WTC11 (cell line): ENCODE data around the gene HAUS6. TPM values are rescaled to one million over a fixed set of nuclear protein-coding genes. Genes with fewer than 3 reads are reported as not detected.

Source experiments
- ATAC-seq: fragments of 200-7000 bp; cut with Tn5 transposase; 2 replicates; pipeline ENCODE4 v1.10.0; 2021; ENCODE audit warnings: mild to moderate bottlenecking, moderate library complexity
- CTCF ChIA-PET: fragments of 300-600 bp; sonication (Branson Sonifier 250); formaldehyde crosslinking; loops from one replicate; lab custom pipeline; 2021; ENCODE audit warnings: antibody characterized with exemption; lab: Charles Lee
- POLR2A ChIA-PET: fragments of 350-600 bp; sonication (Branson Sonifier 250); formaldehyde crosslinking; loops from one replicate; lab custom pipeline; 2021; ENCODE audit warnings: antibody characterized with exemption; lab: Charles Lee
- DNase-seq: peaks from one replicate; pipeline ENCODE4 v3.0.0; 2021; ENCODE audit warnings: low spot score
- H3K27ac Mint-ChIP-seq: 2 replicates; pipeline ENCODE4 v1.8.0; 2021; ENCODE audit warnings: mixed read lengths
- H3K27me3 Mint-ChIP-seq: 2 replicates; pipeline ENCODE4 v1.8.0; 2021; ENCODE audit warnings: low read depth, mild to moderate bottlenecking, moderate library complexity, mixed read lengths
- H3K36me3 Mint-ChIP-seq: 2 replicates; pipeline ENCODE4 v1.8.0; 2021; ENCODE audit warnings: mixed read lengths
- H3K4me1 Mint-ChIP-seq: 2 replicates; pipeline ENCODE4 v1.8.0; 2022; ENCODE audit warnings: mixed read lengths
- H3K4me3 Mint-ChIP-seq: 2 replicates; pipeline ENCODE4 v1.8.0; 2021; ENCODE audit warnings: mild to moderate bottlenecking, moderate library complexity, mixed read lengths
- H3K9me3 Mint-ChIP-seq: 2 replicates; pipeline ENCODE4 v1.8.0; 2021; ENCODE audit warnings: mixed read lengths
- CBFB ChIP-seq: sonication (generic); formaldehyde crosslinking; IDR thresholded peaks from 2 replicates; pipeline ENCODE4 v1.8.1; 2022; ENCODE audit warnings: mild to moderate bottlenecking, low read depth, missing genetic modification reagents
- ELF4 ChIP-seq: sonication (generic); formaldehyde crosslinking; IDR thresholded peaks from 2 replicates; pipeline ENCODE4 v1.8.1; 2022; ENCODE audit warnings: low read depth, mild to moderate bottlenecking, moderate library complexity, missing genetic modification reagents
- ETV6 ChIP-seq: sonication (generic); formaldehyde crosslinking; IDR thresholded peaks from 2 replicates; pipeline ENCODE4 v1.8.1; 2022; ENCODE audit warnings: mild to moderate bottlenecking, missing genetic modification reagents
- FOXP1 ChIP-seq: sonication (generic); formaldehyde crosslinking; IDR thresholded peaks from 2 replicates; pipeline ENCODE4 v1.8.0; 2022; ENCODE audit warnings: missing genetic modification reagents, mild to moderate bottlenecking, moderate library complexity, borderline replicate concordance
- GABPB1 ChIP-seq: sonication (generic); formaldehyde crosslinking; IDR thresholded peaks from 2 replicates; pipeline ENCODE4 v1.8.1; 2023; ENCODE audit warnings: mild to moderate bottlenecking, missing genetic modification reagents
- NFE2L1 ChIP-seq: sonication (generic); formaldehyde crosslinking; IDR thresholded peaks from 2 replicates; pipeline ENCODE4 v1.8.1; 2023; ENCODE audit warnings: missing genetic modification reagents
- SP1 ChIP-seq: sonication (generic); formaldehyde crosslinking; conservative IDR thresholded peaks from 2 replicates; pipeline ENCODE4 v1.8.1; 2022; ENCODE audit warnings: missing genetic modification reagents
- ZNF317 ChIP-seq: sonication (generic); formaldehyde crosslinking; IDR thresholded peaks from 2 replicates; pipeline ENCODE4 v1.8.1; 2023; ENCODE audit warnings: low read depth, mild to moderate bottlenecking, moderate library complexity, missing genetic modification reagents, borderline replicate concordance
- ZNF416 ChIP-seq: fragments of 250-450 bp; sonication (Bioruptor Pico); IDR thresholded peaks from 2 replicates; pipeline ENCODE4 v1.9.0; 2021; ENCODE audit warnings: mild to moderate bottlenecking, inconsistent platforms
- total RNA-seq: library from RNA; stranded (reverse); gene quantifications from 3 replicates; pipeline ENCODE4 v1.2.3, GENCODE V29; 2021
- TF ChIP-seq, protein P1 (sequence below): sonication (generic); formaldehyde crosslinking; IDR thresholded peaks from 2 replicates; pipeline ENCODE4 v1.8.0; 2022; ENCODE audit warnings: missing genetic modification reagents
- TF ChIP-seq, protein P2 (sequence below): sonication (generic); formaldehyde crosslinking; IDR thresholded peaks from 2 replicates; pipeline ENCODE4 v1.8.1; 2022; ENCODE audit warnings: low read depth, missing genetic modification reagents, borderline replicate concordance
- TF ChIP-seq, protein P3 (sequence below): sonication (generic); formaldehyde crosslinking; IDR thresholded peaks from 2 replicates; pipeline ENCODE4 v1.8.0; 2023; ENCODE audit warnings: missing genetic modification reagents, mild to moderate bottlenecking, borderline replicate concordance
- TF ChIP-seq, protein P4 (sequence below): fragments of 250-450 bp; sonication (Bioruptor Pico); IDR thresholded peaks from 2 replicates; pipeline ENCODE4 v1.9.0; 2021; ENCODE audit warnings: mild to moderate bottlenecking
- TF ChIP-seq, protein P5 (sequence below): sonication (generic); formaldehyde crosslinking; IDR thresholded peaks from 2 replicates; pipeline ENCODE4 v1.8.1; 2023; ENCODE audit warnings: mild to moderate bottlenecking, missing genetic modification reagents, borderline replicate concordance
- TF ChIP-seq, protein P6 (sequence below): fragments of 250-450 bp; sonication (Bioruptor Pico); conservative IDR thresholded peaks from 2 replicates; pipeline ENCODE4 v1.9.0; 2021; ENCODE audit warnings: mild to moderate bottlenecking
- TF ChIP-seq, protein P7 (sequence below): sonication (generic); formaldehyde crosslinking; conservative IDR thresholded peaks from 2 replicates; pipeline ENCODE4 v1.8.1; 2022; ENCODE audit warnings: mild to moderate bottlenecking, missing genetic modification reagents

HAUS6 gene
- total RNA-seq, 1 experiment from 2014 or later, result 43.3 TPM

DNA sequence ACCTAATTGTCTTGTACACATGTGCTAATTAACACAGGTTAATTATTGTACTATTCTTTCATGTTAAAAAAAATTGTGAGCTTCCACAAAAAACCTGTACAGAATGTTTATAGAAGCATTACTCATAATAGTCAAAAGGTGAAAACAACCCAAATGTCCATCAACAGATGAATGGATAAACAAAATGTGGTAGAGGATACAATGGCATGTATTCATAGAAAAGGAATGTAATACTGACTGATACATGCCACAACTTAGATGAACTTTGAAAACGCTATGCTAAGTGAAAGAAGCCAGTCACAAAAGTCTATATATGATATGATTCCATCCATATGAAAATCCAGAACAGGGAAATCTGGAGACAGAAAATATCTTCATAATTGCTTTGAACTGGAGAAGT lies 27.9 kb downstream of the HAUS6 start:
- CTCF ChIA-PET, result no interaction called here
- POLR2A ChIA-PET, result no interaction called here

More for the DNA sequence above, 27.9 kb downstream of the HAUS6 start:
- Mint-ChIP-seq H3K27ac (no peak overlapping the region), H3K27me3 (no peaks in the 10 kb centered on the region), H3K9me3 (no peaks in the 10 kb centered on the region), H3K36me3 (peaks cover 61% of the 10 kb centered on the region), H3K4me3 (no peak overlapping the region), H3K4me1 (no peaks in the 10 kb centered on the region)
- DNase-seq (no peak), ATAC-seq (no peak)
- TF ChIP-seq, protein P1, sequence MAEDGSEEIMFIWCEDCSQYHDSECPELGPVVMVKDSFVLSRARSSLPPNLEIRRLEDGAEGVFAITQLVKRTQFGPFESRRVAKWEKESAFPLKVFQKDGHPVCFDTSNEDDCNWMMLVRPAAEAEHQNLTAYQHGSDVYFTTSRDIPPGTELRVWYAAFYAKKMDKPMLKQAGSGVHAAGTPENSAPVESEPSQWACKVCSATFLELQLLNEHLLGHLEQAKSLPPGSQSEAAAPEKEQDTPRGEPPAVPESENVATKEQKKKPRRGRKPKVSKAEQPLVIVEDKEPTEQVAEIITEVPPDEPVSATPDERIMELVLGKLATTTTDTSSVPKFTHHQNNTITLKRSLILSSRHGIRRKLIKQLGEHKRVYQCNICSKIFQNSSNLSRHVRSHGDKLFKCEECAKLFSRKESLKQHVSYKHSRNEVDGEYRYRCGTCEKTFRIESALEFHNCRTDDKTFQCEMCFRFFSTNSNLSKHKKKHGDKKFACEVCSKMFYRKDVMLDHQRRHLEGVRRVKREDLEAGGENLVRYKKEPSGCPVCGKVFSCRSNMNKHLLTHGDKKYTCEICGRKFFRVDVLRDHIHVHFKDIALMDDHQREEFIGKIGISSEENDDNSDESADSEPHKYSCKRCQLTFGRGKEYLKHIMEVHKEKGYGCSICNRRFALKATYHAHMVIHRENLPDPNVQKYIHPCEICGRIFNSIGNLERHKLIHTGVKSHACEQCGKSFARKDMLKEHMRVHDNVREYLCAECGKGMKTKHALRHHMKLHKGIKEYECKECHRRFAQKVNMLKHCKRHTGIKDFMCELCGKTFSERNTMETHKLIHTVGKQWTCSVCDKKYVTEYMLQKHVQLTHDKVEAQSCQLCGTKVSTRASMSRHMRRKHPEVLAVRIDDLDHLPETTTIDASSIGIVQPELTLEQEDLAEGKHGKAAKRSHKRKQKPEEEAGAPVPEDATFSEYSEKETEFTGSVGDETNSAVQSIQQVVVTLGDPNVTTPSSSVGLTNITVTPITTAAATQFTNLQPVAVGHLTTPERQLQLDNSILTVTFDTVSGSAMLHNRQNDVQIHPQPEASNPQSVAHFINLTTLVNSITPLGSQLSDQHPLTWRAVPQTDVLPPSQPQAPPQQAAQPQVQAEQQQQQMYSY (CRISPR knock-in tag), result no peak
- TF ChIP-seq, protein P2, sequence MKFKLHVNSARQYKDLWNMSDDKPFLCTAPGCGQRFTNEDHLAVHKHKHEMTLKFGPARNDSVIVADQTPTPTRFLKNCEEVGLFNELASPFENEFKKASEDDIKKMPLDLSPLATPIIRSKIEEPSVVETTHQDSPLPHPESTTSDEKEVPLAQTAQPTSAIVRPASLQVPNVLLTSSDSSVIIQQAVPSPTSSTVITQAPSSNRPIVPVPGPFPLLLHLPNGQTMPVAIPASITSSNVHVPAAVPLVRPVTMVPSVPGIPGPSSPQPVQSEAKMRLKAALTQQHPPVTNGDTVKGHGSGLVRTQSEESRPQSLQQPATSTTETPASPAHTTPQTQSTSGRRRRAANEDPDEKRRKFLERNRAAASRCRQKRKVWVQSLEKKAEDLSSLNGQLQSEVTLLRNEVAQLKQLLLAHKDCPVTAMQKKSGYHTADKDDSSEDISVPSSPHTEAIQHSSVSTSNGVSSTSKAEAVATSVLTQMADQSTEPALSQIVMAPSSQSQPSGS (CRISPR knock-in tag), result no peak
- TF ChIP-seq, protein P3, sequence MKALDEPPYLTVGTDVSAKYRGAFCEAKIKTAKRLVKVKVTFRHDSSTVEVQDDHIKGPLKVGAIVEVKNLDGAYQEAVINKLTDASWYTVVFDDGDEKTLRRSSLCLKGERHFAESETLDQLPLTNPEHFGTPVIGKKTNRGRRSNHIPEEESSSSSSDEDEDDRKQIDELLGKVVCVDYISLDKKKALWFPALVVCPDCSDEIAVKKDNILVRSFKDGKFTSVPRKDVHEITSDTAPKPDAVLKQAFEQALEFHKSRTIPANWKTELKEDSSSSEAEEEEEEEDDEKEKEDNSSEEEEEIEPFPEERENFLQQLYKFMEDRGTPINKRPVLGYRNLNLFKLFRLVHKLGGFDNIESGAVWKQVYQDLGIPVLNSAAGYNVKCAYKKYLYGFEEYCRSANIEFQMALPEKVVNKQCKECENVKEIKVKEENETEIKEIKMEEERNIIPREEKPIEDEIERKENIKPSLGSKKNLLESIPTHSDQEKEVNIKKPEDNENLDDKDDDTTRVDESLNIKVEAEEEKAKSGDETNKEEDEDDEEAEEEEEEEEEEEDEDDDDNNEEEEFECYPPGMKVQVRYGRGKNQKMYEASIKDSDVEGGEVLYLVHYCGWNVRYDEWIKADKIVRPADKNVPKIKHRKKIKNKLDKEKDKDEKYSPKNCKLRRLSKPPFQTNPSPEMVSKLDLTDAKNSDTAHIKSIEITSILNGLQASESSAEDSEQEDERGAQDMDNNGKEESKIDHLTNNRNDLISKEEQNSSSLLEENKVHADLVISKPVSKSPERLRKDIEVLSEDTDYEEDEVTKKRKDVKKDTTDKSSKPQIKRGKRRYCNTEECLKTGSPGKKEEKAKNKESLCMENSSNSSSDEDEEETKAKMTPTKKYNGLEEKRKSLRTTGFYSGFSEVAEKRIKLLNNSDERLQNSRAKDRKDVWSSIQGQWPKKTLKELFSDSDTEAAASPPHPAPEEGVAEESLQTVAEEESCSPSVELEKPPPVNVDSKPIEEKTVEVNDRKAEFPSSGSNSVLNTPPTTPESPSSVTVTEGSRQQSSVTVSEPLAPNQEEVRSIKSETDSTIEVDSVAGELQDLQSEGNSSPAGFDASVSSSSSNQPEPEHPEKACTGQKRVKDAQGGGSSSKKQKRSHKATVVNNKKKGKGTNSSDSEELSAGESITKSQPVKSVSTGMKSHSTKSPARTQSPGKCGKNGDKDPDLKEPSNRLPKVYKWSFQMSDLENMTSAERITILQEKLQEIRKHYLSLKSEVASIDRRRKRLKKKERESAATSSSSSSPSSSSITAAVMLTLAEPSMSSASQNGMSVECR (CRISPR knock-in tag), result no peak
- TF ChIP-seq, protein P4, sequence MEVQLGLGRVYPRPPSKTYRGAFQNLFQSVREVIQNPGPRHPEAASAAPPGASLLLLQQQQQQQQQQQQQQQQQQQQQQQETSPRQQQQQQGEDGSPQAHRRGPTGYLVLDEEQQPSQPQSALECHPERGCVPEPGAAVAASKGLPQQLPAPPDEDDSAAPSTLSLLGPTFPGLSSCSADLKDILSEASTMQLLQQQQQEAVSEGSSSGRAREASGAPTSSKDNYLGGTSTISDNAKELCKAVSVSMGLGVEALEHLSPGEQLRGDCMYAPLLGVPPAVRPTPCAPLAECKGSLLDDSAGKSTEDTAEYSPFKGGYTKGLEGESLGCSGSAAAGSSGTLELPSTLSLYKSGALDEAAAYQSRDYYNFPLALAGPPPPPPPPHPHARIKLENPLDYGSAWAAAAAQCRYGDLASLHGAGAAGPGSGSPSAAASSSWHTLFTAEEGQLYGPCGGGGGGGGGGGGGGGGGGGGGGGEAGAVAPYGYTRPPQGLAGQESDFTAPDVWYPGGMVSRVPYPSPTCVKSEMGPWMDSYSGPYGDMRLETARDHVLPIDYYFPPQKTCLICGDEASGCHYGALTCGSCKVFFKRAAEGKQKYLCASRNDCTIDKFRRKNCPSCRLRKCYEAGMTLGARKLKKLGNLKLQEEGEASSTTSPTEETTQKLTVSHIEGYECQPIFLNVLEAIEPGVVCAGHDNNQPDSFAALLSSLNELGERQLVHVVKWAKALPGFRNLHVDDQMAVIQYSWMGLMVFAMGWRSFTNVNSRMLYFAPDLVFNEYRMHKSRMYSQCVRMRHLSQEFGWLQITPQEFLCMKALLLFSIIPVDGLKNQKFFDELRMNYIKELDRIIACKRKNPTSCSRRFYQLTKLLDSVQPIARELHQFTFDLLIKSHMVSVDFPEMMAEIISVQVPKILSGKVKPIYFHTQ (CRISPR knock-in tag), result no peak
- TF ChIP-seq SP1 (CRISPR knock-in tag) (no peak), CBFB (CRISPR knock-in tag) (no peak), ETV6 (no peak), FOXP1 (CRISPR knock-in tag) (no peak), ELF4 (CRISPR knock-in tag) (no peak), NFE2L1 (CRISPR knock-in tag) (no peak), GABPB1 (CRISPR knock-in tag) (no peak), ZNF317 (no peak), ZNF416 (no peak)
- TF ChIP-seq, protein P5, sequence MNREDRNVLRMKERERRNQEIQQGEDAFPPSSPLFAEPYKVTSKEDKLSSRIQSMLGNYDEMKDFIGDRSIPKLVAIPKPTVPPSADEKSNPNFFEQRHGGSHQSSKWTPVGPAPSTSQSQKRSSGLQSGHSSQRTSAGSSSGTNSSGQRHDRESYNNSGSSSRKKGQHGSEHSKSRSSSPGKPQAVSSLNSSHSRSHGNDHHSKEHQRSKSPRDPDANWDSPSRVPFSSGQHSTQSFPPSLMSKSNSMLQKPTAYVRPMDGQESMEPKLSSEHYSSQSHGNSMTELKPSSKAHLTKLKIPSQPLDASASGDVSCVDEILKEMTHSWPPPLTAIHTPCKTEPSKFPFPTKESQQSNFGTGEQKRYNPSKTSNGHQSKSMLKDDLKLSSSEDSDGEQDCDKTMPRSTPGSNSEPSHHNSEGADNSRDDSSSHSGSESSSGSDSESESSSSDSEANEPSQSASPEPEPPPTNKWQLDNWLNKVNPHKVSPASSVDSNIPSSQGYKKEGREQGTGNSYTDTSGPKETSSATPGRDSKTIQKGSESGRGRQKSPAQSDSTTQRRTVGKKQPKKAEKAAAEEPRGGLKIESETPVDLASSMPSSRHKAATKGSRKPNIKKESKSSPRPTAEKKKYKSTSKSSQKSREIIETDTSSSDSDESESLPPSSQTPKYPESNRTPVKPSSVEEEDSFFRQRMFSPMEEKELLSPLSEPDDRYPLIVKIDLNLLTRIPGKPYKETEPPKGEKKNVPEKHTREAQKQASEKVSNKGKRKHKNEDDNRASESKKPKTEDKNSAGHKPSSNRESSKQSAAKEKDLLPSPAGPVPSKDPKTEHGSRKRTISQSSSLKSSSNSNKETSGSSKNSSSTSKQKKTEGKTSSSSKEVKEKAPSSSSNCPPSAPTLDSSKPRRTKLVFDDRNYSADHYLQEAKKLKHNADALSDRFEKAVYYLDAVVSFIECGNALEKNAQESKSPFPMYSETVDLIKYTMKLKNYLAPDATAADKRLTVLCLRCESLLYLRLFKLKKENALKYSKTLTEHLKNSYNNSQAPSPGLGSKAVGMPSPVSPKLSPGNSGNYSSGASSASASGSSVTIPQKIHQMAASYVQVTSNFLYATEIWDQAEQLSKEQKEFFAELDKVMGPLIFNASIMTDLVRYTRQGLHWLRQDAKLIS (CRISPR knock-in tag), result no peak
- TF ChIP-seq, protein P6, sequence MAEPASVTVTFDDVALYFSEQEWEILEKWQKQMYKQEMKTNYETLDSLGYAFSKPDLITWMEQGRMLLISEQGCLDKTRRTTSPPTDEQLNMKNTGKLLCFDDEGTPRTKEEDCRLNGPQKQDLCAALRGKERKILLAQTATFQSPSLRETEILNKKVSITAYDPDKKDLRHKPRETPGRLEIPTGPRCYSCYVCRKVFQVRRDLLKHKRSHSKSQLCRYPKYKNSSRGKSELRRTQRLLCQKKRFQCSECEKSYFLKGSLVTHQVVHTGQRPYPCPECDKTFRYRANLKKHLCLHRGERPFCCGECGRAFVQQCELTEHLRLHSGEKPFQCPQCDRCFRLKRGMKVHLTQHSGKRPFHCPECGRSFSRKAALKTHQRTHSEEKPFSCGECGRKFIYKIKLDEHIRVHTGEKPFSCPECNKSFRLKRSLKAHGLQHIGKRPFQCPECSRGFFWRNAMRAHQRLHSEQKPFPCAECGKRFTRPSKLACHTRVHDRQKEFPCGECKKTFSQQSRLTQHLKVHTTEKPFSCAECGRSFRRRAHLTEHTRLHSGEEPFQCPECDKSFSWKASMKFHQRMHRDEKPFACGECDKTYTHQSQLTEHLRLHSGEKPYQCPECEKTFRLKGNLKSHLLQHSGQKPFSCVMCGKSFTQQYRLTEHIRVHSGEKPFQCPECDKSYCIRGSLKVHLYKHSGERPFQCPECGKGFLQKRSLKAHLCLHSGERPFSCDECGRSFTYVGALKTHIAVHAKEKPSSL (CRISPR knock-in tag), result no peak
- TF ChIP-seq, protein P7, sequence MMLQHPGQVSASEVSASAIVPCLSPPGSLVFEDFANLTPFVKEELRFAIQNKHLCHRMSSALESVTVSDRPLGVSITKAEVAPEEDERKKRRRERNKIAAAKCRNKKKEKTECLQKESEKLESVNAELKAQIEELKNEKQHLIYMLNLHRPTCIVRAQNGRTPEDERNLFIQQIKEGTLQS (CRISPR knock-in tag), result no peak
